GM21576 (cell line): Measurements from ENCODE around the gene FRY.

ENCODE experiments used
- ATAC-seq: cut with Tn5 transposase; IDR thresholded peaks from one replicate; pipeline ENCODE4 v1.9.1; 2021; ENCODE audit warnings: mild to moderate bottlenecking, moderate library complexity; ENCODE audit not compliant: unreplicated experiment

The FRY gene

GRCh38 chr13:32284927-32285632, 253.5 kb downstream of the FRY start:
- ATAC-seq, result no peak

GRCh38 chr13:32285633-32285965, 254.0 kb downstream of the FRY start:
- ATAC-seq, result no peak

- no peak for ATAC-seq
Observed at GRCh38 chr13:32297206-32297605, 265.6 kb downstream of the FRY start.

- no peak for ATAC-seq
Observed at GRCh38 chr13:32298695-32299094, 267.1 kb downstream of the FRY start.

GRCh38 chr13:32299893-32300292, 268.3 kb downstream of the FRY start:
- ATAC-seq, result no peak

GRCh38 chr13:32300406-32300805, 268.8 kb downstream of the FRY start:
- no peak for ATAC-seq

GRCh38 chr13:32300920-32301319, 269.3 kb downstream of the FRY start:
- no peak for ATAC-seq

GRCh38 chr13:32302461-32302860, 270.9 kb downstream of the FRY start:
- ATAC-seq, result no peak

GRCh38 chr13:32305646-32306045, 274.1 kb downstream of the FRY start:
- no peak for ATAC-seq

- ATAC-seq, result peak; percentile 30
Observed at GRCh38 chr13:32309312-32310133, 277.9 kb downstream of the FRY start.

- peak; percentile 57 for ATAC-seq
Observed at GRCh38 chr13:32310134-32310706, 278.6 kb downstream of the FRY start.

GRCh38 chr13:32311188-32311897, 279.8 kb downstream of the FRY start:
- no peak for ATAC-seq

- ATAC-seq, result peak; percentile 1
Observed at GRCh38 chr13:32314271-32315237, 283.0 kb downstream of the FRY start.

- peak; percentile 94 for ATAC-seq
Observed at GRCh38 chr13:32315238-32316027, 283.9 kb downstream of the FRY start, which contains the start of the genes BRCA2 and ZAR1L. BRCA2 (plus strand) TSS chr13:32315508; CDS start chr13:32316461, 953 bp downstream. ZAR1L (minus strand) TSS chr13:32315363; CDS start chr13:32311925, 3,438 bp downstream.

GRCh38 chr13:32316028-32316339, 284.4 kb downstream of the FRY start:
- ATAC-seq, result peak; percentile 46

- no peak for ATAC-seq
Observed at GRCh38 chr13:32316501-32316900, 284.9 kb downstream of the FRY start.

GRCh38 chr13:32317716-32318465, 286.3 kb downstream of the FRY start:
- ATAC-seq, result no peak

- ATAC-seq, result no peak
Observed at GRCh38 chr13:32320528-32320927, 289.0 kb downstream of the FRY start.

GRCh38 chr13:32323912-32324311, 292.3 kb downstream of the FRY start:
- no peak for ATAC-seq
